Measurements from ENCODE around the gene TTC21A.
"Not testable (repeated sequence)": the region's sequence is repeated elsewhere in the genome, so short reads cannot be mapped to it uniquely, and the experiment has no call there.

The TTC21A gene

GRCh38 chr3:39153977-39154279, 46.4 kb downstream of the TTC21A start:
- DNase-seq = no peak

GRCh38 chr3:39154280-39155021, 47.0 kb downstream of the TTC21A start:
- no peak for DNase-seq

- DNase-seq = no peak
Measured at GRCh38 chr3:39156421-39156820, 48.9 kb downstream of the TTC21A start.

DNA sequence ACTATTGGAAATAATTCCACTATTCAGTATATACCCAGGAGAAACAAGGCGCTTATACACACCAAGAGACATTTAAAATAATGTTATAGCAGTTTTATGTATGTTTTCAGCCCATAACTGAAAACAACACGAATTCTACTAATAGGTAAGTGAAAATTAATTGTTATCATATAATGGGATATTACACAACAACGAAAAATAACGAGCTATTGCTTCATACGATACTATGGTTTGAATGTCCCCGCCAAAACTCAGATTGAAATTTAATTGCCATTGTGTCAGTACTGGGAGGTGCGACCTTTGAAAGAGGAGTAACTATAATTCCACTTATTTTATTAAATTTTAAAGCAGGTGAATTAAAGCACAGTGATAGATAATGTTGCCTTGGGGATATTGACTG, 49.9 kb downstream of the TTC21A start:
- no peak for DNase-seq

- DNase-seq = no peak
Measured at GRCh38 chr3:39158148-39158715, 50.8 kb downstream of the TTC21A start.

GRCh38 chr3:39164414-39164813, 56.9 kb downstream of the TTC21A start:
- no peak for DNase-seq

GRCh38 chr3:39165518-39165917, 58.0 kb downstream of the TTC21A start:
- DNase-seq = no peak

- no peak for DNase-seq
Measured at GRCh38 chr3:39166134-39166710, 58.7 kb downstream of the TTC21A start.

DNA sequence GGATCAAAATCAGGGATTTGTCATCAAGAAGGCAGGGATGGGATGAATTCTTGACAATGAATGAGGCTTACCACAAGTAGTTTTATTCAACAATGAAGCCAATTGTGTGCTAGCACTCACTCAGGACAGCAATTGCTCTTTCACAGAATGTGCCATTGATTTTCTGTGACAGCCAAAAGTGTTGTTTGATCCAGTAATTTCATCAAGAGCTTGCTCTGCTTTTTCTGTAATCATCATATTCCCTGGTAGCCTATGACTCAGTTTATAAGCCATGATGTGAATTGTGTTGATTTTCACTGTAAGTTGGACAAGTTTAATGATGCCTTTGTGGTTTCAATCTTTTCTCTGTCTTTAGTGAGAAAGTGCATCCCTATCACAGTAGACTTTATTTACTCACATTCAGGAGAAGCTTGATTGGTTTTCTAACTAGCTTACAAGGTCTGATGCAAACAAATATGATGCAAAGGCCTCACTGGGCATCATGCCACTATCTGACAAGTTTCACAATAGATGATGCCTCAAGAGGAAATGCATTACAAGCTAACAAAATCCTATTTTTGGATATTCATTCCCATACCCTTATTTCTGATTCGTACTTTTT, 59.6 kb downstream of the TTC21A start:
- no peak for DNase-seq

- DNase-seq = no peak
Measured at GRCh38 chr3:39168156-39168780, 60.8 kb downstream of the TTC21A start.

GRCh38 chr3:39169712-39170111, 62.2 kb downstream of the TTC21A start:
- no peak for DNase-seq

- no peak for DNase-seq
Measured at GRCh38 chr3:39170461-39170860, 63.0 kb downstream of the TTC21A start.

- DNase-seq = not testable (repeated sequence)
Measured at GRCh38 chr3:39170877-39171276, 63.4 kb downstream of the TTC21A start.

- no peak for DNase-seq
Measured at GRCh38 chr3:39171860-39172259, 64.4 kb downstream of the TTC21A start.

DNA sequence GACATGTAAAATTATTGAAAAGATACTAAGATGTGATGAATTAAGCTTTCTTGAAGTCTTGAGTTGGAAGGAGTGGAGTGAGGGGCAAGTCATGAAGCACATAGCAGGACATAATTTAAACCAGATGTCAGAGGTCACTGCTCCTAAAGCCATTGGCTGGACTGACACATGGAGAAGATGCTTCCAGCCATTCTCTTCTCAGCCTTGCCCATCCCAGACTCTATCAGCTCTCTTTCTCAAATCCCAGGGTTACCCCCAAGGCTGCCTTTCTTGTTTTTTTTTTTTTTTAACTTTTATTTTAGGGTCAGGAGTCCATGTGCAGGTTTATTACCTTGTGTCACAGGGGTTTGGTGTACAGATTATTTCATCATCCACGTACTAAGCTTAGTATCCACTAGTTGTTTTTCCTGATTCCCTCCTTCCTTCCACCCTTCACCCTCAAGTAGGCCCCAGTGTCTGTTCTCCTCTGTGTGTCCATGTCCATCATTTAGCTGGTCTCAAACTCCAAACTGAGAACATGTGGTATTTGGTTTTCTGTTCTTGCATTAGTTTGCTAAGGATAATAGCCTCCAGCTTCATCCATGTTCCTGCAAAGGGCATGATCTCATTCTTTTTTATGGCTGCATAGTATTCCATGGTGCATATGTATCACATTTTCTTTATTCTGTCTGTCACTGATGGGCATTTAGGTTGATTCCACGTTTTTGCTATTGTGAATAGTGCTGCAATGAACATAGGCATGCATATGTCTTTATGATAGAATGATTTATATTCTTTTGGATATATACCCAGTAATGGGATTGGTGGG, 66.0 kb downstream of the TTC21A start:
- no peak for DNase-seq

DNA sequence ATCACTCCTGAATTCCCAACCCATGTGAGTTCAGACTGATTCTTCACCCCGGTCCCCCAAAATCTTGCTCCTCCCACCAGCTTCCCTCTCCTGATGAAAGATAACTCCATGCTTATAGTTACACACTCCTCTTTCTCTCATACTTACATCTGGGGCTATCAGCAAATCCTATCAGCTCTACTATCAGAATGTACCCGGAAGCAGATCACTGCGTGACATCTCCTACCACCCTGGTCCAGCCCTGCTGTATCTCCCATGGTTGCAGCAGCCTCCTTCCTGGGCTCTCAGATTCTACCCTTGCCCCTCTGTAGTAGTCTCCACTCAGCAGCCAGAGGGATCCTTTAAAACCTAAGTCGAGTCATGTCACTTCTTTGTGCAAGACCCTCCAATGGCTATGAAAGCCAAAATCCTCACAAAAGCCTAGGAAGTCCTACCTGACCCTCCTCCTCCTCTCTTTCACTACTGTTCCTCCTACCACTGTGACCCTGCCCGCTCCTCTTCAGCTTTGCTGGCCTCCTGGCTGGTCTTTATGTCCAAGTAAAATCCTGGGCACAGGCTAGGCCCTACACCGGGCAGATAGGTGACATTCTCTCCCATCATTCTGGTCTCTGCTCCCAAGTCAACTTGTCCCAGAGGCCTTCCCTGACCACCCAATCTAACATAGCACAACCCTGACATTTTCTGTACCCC, 68.7 kb downstream of the TTC21A start:
- no peak for DNase-seq

DNA sequence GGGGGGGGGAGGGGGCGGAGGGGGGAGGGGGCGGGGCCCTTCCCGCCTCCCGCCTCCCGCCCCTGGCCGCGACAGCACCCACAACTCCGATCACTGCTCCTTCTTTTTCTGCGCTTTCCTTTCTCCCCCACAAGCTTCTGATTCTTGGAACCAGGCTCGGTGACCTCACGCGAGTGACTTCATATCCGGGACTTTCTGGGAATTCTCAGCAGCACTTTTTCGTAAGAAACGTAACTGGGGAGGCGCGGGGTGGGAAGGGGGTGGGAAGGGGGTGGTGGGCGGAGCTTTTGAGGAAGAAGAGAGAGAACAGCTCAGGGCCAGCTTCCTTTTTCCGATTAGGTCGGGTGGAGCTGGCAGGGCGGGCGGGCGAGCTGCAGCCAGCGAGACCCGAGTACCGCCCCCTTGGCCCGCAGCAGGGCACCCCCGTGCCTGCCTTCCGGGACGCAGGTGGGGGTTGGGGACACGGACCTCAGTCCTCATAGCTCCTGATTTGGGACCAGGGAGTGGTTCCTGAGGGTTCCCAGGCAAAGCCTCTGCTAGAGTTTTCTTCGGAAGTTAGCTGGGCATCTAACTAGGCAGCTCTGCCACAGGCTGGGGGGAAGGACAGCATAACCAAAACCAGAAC, 70.3 kb downstream of the TTC21A start:
- peak; percentile 57 for DNase-seq

- DNase-seq = no peak
Measured at GRCh38 chr3:39178553-39178952, 71.1 kb downstream of the TTC21A start.

GRCh38 chr3:39180183-39180545, 72.7 kb downstream of the TTC21A start:
- DNase-seq = no peak

GRCh38 chr3:39180546-39181346, 73.3 kb downstream of the TTC21A start:
- peak; percentile 90 for DNase-seq
